GM19240 (cell line): Measurements from ENCODE around the gene FSCN2.
"Not testable (repeated sequence)": the region's sequence is repeated elsewhere in the genome, so short reads cannot be mapped to it uniquely, and the experiment has no call there.

Experiments
- DNase-seq: peaks from one replicate; pipeline ENCODE4 v3.0.0; 2011; ENCODE audit warnings: low spot score; ENCODE audit not compliant: insufficient read length

FSCN2 gene

GRCh38 chr17:81526662-81527571, 1.3 kb upstream of the FSCN2 start:
- no peak for DNase-seq

DNA sequence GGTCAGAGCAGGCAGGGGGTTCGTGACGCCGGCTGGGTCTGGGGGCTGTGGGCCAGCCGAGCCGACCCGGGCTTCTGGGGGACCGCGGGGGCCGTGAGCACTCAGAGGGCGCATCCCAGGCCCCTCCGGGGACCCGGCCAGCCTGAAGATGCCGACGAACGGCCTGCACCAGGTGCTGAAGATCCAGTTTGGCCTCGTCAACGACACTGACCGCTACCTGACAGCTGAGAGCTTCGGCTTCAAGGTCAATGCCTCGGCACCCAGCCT, 140 bp downstream of the FSCN2 start:
- DNase-seq = no peak

- DNase-seq = no peak
Measured at GRCh38 chr17:81528651-81529436, 667 bp downstream of the FSCN2 start.

DNA sequence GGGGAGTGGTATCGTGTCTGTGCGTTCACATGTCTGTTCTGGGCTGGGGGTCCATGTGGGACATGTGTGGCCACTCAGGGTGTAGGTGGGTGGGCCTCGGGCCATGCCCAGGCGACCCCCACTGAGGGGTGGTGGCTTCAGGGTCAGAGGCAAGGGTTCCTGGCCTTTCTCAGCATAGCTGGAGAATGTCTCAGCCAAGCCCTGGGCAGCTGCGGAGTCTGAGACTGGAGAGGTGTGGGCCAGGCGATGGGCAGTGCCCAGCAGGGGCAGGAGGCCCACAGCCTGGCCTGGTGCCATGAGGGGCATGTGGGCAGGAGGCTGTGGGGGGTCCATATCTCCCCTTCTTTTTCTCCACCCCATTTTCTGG, 1.2 kb downstream of the FSCN2 start:
- DNase-seq = no peak

DNA sequence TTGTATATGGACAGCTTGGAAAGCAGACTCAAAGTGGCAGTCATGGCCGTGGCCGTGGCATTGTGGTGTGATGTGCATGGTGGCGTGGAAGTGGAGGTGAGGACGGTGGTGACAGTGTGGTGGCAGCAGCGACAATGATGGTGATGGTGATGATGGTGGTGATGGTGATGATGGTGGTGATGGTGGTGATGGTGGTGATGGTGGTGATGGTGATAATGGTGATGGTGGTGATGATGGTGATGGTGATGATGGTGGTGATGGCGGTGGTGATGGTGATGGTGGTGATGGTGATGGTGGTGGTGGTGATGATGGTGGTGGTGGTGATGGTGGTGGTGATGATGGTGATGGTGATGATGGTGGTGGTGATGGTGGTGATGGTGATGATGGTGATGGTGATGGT, 2.8 kb downstream of the FSCN2 start:
- not testable (repeated sequence) for DNase-seq

GRCh38 chr17:81531998-81532404, 3.8 kb downstream of the FSCN2 start:
- not testable (repeated sequence) for DNase-seq

DNA sequence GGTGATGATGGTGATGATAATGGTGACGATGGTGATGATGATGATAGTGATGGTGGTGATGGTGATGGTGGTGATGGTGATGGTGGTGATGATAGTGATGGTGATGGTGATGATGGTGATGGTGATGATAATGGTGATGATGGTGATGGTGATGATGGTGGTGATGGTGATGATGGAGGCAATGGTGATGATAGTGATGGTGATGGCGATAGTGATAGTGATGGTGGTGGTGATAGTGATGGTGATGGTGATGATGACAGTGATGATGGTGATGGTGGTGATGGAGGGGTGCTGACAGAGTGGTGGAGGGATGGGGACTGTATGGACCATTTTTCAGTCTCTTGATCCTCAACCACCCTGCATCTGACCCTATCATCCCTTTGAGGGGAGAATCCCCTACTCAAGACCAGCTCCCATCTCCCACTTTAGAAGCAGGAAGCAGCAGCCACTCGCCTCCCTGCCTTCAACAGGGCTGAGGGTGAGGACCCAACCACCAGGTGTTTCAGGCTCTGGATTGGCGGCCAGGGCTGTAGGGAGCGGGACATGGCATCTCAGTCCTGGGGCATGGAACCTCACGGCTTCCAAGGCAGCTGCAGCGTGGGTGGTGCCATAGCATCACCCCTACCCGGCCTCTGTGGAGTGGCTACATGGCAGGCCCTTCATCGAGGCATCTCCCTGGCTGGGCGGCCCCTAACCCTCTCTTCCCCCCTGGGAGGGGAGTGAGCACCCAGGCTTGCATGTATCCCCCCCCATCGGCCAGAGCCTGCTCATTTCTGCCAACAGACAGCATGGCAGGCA, 4.5 kb downstream of the FSCN2 start:
- no peak for DNase-seq

GRCh38 chr17:81533339-81534141, 5.4 kb downstream of the FSCN2 start:
- DNase-seq = no peak

- DNase-seq = no peak
Measured at GRCh38 chr17:81534157-81535006, 6.2 kb downstream of the FSCN2 start.

DNA sequence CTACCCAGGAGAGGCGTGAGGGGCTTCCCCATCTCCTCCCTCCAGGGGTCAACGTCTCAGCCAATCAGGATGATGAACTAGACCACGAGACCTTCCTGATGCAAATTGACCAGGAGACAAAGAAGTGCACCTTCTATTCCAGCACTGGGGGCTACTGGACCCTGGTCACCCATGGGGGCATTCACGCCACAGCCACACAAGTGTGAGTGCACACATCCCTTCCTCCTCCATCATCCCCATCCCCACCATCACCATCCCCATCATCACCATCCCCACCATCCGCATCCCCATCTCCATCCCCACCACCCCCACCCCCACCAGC, 6.8 kb downstream of the FSCN2 start:
- no peak for DNase-seq

- no peak for DNase-seq
Measured at GRCh38 chr17:81535480-81536298, 7.5 kb downstream of the FSCN2 start.

DNA sequence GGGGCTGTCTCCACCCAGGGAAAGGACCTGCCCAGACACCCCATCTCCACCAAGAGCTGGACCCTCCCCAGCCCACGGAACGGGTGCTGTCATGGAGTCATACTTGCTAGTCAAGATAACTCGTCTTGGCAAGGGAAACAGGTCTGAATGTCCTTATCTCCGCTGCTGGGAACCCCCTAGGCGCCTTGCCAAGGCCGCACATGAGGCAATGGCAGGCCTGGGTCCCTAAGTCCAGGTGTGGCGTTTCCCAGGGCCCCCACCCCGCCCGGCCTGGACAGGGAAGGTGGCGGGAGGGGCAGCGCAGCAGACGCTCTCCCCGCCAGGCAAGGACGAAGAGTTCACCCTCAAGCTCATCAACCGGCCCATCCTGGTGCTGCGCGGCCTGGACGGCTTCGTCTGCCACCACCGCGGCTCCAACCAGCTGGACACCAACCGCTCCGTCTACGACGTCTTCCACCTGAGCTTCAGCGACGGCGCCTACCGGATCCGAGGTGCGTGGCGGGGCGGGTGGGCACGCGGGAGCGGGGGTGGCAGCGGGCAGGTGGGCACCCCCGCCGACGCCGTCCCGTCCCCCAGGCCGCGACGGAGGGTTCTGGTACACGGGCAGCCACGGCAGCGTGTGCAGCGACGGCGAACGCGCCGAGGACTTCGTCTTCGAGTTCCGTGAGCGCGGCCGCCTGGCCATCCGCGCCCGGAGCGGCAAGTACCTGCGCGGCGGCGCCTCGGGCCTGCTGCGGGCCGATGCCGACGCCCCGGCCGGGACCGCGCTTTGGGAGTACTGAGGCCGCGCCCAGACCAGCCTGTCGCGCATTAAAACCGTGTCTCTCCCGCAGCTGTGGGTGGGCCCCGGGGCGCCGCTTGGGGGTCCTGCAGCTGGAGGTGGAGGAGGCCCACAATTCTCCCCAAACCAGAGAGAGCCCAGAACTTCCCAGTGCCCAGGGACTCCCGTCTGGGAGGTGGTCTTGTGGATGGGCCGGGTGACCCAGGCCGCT, 8.4 kb downstream of the FSCN2 start:
- no peak for DNase-seq

DNA sequence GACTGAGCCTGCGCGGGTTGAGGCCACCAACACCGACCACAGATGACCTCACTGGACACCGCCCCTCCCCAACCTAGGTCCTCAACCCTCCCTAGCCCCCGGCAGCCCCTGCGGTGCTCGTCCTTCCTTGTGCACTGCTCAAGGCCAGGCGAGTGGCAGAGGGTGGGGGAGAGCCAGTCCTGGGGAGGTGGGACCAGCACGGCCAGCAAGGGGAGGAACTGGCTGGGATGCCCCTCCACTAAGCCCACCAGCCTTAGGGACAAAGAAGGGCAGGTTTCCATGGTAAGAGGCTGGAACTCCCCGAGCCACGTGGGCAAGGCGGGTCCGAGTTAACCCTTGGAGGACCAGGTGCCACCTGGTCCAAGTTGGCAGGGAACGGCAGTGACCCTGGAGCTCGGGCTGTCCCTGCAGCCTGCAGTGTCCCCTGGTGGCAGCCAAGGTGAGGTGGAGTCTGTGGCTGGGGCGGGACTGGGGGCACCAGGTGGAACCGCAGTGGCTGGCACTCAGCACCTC, 9.2 kb downstream of the FSCN2 start:
- DNase-seq = no peak

DNA sequence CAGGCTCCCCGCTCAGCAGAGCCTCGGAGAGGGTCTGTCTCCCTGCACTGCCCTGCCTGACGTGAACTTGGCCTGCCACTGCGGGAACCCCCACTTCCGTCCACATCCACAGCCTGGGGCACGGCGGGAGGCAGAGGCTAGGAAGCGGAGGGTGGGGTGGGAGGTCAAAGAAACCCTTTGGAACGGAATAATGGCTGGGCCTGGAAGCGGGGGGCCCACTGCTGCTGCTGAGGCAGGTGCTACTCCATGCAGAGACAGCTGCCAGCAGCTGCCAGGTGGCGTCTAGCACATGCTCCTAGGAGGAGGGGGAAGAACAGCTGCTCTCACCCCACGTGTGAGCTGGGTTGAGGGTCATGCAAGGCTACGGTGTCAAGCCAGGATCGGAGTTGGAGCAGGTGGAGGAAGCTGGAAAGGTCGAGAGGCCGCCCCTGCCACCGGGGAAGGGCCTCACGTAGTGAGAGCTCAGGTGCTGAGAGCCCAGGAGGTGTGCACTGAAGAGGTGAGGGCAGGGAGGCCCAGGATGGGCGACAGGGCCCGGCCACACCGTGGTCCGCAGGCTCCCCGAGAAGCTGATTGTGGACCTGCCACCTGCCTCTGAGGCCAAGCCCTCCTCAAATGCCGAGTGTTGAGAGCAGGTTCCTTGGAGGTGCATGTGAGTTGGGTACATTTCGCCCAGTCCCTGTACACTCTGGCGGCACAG, 9.8 kb downstream of the FSCN2 start:
- DNase-seq = no peak

- no peak for DNase-seq
Measured at GRCh38 chr17:81538651-81539570, 10.7 kb downstream of the FSCN2 start.

GRCh38 chr17:81539571-81539900, 11.4 kb downstream of the FSCN2 start:
- no peak for DNase-seq
